Measurements from ENCODE around the gene SLC14A1.

GRCh38 chr18:45793264-45793965, 69.4 kb downstream of the SLC14A1 start:
- TF ChIP-seq POLR2A (IDR thresholded peaks at IDR 0.05; ENCODE audit: low read depth, low read length) (no peak), POLR2AphosphoS5 (IDR thresholded peaks at IDR 0.05; ENCODE audit: low read depth, low read length) (no peak), SPI1 (IDR thresholded peaks at IDR 0.05; ENCODE audit: low read depth, low read length) (no peak), TAF1 (IDR thresholded peaks at IDR 0.05; ENCODE audit: low read depth, low read length) (no peak), POU2F2 (IDR thresholded peaks at IDR 0.05; ENCODE audit: low read depth, low read length) (no peak)
